EL (cell line): ENCODE results near the gene GPR61.

Experiments
- DNase-seq: peaks from one replicate; pipeline ENCODE4 v3.0.0-alpha.2; 2016

The GPR61 gene

DNA sequence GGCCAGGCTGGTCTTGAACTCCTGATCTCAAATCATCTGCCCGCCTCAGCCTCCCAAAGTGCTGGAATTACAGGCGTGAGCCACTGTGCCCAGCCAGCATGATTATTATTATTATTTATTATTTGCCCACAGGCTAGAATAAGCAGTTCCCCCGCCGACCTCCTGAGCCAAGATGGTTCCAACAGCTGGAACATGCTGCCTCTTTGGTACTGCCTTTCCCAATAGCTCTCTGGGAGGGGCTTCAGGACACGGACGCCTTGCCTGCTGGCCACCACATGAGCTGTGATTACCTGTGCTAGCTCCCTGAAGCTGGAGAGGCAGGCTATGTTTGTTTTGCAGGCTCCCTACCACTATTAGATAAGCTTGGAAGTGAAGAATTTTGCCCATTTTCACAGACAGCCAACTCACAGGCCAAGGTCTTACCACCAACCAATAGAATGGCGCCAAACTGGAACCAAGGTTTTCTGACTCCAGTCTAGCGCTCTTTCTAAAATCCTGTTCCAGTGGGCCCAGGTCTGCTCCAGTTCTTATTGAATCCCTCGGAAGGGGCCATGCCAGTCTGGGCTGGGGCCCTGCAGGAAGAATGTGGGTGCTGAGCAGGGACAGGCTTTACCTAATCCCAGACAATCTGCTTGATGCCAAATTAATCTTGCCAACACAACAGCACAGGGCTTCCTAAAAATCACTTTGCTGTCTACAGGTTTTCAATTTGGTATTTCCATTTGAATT is 2.1 kb upstream of the GPR61 start:
- DNase-seq: no peak

GRCh38 chr1:109538827-109539555 is 681 bp upstream of the GPR61 start:
- no peak for DNase-seq

GRCh38 chr1:109541102-109541501 is 1.4 kb downstream of the GPR61 start:
- no peak for DNase-seq

DNA sequence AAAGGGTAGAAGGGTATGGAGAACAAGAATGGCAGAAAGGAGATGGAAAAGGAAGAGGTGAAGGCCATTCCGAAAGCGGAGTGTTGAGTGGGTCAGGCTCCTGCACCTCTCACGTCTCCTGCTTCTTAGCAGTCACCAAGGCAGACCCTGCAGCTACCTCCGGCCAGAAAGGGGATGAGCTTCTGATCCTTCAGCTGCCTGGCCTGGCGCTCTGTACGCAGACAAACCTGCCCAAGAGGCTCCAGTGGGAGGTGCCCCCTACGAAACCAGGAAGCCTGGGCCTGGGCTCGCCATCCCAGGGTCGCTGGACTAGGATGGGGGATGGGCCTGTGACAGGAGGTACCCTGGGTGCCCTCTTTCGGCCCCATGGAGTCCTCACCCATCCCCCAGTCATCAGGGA is 3.0 kb downstream of the GPR61 start:
- DNase-seq: no peak

GRCh38 chr1:109543283-109543987 is 3.8 kb downstream of the GPR61 start:
- DNase-seq: no peak

DNA sequence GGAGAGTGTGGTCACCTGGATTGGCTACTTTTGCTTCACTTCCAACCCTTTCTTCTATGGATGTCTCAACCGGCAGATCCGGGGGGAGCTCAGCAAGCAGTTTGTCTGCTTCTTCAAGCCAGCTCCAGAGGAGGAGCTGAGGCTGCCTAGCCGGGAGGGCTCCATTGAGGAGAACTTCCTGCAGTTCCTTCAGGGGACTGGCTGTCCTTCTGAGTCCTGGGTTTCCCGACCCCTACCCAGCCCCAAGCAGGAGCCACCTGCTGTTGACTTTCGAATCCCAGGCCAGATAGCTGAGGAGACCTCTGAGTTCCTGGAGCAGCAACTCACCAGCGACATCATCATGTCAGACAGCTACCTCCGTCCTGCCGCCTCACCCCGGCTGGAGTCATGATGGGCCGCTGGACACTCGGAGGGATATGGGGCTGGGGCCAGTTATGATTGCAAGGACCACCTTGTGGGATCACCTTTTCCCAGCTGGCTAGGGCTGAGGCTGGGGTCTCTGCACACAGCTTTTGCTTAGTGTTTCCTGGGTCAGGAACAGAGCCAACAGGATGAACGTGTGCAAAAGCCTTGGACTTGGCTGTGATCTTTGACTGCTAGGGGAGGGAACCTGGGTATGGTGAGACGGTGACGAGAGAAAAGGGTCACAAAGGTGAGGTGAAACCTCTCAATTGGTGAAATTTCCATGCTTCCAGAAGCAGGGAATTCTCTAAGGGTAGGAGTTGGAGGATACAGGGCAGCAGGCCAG is 4.5 kb downstream of the GPR61 start:
- no peak for DNase-seq

- DNase-seq: peak; percentile 88
Observed at GRCh38 chr1:109546311-109547109, 6.8 kb downstream of the GPR61 start.

GRCh38 chr1:109547463-109548320 is 8.0 kb downstream of the GPR61 start:
- peak; percentile 28 for DNase-seq

DNA sequence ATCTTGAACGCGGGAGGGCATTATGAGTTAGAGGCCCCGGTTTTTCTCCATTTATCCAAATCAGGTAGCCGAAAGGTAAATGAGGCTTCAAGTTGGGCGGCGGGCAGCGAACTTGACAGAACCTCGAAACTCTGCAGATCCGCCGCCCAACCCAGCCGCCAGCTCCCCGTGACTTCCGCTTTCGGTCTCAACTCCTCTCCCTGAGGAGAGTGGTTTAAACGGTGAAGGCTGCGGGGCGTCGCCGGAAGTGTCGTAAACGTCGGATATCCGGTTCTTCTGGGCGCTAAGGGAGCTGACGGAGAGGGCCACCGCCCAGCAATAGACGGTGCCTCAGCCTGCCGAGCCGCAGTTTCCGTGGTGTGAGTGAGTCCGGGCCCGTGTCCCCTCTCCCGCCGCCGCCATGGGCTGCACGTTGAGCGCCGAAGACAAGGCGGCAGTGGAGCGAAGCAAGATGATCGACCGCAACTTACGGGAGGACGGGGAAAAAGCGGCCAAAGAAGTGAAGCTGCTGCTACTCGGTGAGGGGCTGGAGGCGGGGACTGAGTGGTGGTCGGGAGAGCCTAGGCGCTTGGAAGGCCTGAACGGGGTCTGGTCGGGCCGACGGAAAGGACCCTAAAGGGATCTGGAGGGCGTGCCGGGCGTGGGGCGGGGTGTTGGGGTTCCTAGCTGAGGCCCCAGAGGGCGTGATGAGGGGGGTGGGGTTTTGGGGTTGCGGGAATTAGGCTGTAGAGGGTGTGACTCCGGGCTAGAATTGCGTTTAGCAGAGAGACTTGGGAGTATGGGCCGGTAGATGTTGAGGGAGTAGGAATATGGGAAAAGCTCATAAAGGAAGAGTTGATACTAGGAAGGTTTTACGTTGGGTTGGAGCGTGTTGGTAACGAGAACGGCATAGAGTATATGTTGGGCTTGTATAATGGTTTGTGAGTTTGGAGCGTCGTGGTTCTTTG is 8.9 kb downstream of the GPR61 start, which contains the start of gene GNAI3:
TSS of gene GNAI3 (plus strand) at position 295 of the 947 bp plus-strand sequence. CDS start at position 401, 106 bp downstream.
- DNase-seq: peak; percentile 96

GRCh38 chr1:109556563-109556962 is 16.9 kb downstream of the GPR61 start:
- DNase-seq: no peak

DNA sequence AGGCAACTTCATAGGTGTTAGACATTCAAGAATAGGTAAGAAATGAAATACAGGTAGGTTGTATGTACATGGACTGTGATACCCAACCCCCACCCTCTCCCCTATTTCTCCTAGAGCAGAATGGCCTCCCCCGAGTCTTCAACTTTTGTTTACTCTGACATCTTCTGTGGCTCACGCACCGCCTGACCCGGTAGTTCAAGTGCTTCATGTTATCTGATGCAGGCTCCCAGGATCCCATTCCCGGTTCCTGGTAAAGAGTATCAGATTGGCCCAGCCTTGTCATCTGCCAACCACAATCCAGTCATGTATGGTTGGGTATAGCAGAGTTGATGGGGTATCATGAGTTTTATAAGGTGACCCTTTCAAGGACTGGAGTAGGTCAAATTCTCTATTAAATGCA is 17.8 kb downstream of the GPR61 start:
- DNase-seq: no peak

DNA sequence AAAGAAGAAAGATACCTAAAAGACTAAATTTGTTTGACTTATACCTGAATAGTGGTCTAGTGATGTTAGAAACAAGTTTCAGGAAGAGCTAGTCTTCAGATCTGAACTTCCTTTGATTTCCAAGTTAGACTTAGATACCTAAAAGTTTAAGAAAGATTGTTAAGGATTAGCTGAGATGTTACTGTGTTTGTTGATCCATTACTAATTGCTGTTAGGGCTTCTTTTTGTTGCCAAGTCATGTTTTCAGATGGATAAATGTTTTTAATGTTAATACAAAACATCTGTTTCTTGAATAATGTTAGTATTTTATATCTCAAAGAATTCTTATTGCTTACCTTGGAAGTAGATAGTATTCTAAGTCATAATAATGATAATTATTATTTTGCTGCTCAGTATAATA is 20.3 kb downstream of the GPR61 start:
- DNase-seq: no peak

- no peak for DNase-seq
Observed at GRCh38 chr1:109564194-109564878, 24.7 kb downstream of the GPR61 start.

DNA sequence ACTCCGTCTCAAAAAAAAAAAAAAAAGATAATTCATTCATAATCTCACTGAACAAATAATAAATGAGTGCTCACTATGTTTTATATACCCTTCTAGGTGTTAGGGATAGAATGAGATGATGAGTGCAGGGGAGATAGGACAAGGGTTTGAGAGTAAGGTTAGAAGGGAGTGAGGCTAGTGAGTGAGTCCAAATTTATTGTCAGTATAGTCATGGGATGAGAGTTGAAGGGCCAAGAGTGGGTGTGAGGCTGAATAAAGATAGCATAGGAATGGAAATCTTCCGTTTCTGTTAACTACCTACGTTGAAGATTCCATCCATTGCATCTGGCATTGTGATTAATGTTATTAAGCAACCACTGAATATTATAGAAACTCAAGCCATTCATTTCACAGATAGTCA is 25.6 kb downstream of the GPR61 start:
- no peak for DNase-seq

- no peak for DNase-seq
Observed at GRCh38 chr1:109566982-109567381, 27.3 kb downstream of the GPR61 start.

- no peak for DNase-seq
Observed at GRCh38 chr1:109567877-109568672, 28.4 kb downstream of the GPR61 start.

GRCh38 chr1:109569323-109569722 is 29.7 kb downstream of the GPR61 start:
- no peak for DNase-seq

- no peak for DNase-seq
Observed at GRCh38 chr1:109570414-109570813, 30.7 kb downstream of the GPR61 start.
